GM12878 (cell line): ENCODE results near the gene MPST. TPM values are rescaled to one million over a fixed set of nuclear protein-coding genes. Genes with fewer than 3 reads are reported as not detected.

Experiments used
- BCLAF1 ChIP-seq: fragments of 450-650 bp; IDR thresholded peaks from 2 replicates; pipeline ENCODE4 v1.6.1; 2017; ENCODE audit warnings: antibody characterized with exemption, mild to moderate bottlenecking, moderate library complexity
- BRCA1 ChIP-seq: IDR thresholded peaks from 2 replicates; pipeline ENCODE4 v1.6.1; 2011; ENCODE audit warnings: low read depth, low read length, improper control_type of control experiment
- CHD1 ChIP-seq: IDR thresholded peaks from 2 replicates; pipeline ENCODE4 v1.6.1; 2012; ENCODE audit warnings: low read depth, low read length, improper control_type of control experiment
- CTCF ChIP-seq, 3 experiments: IDR thresholded peaks in 2 of 3; conservative IDR thresholded peaks in 1 of 3; 2 replicates each; pipeline ENCODE4 v1.5.1; 2011; ENCODE audit warnings: low read depth in 3 of 3, low read length in 3 of 3, mild to moderate bottlenecking in 3 of 3, control low read depth in 2 of 3, moderate library complexity in 2 of 3, inconsistent platforms in 1 of 3, mixed read lengths in 1 of 3; ENCODE audit not compliant: control insufficient read depth in 2 of 3, insufficient read depth in 1 of 3; ENCODE audit errors: extremely low read depth in 1 of 3
- DPF2 ChIP-seq: fragments of 450-650 bp; IDR thresholded peaks from 2 replicates; pipeline ENCODE4 v1.6.1; 2017; ENCODE audit warnings: mild to moderate bottlenecking
- EP300 ChIP-seq, 2 experiments: fragments of 150-350 bp in 1 of 2; IDR thresholded peaks; 2 replicates each; pipeline ENCODE4 v1.6.1; 2011 to 2012; ENCODE audit warnings: low read depth in 2 of 2, low read length in 2 of 2, borderline replicate concordance in 1 of 2, improper control_type of control experiment in 1 of 2, inconsistent platforms in 1 of 2; ENCODE audit not compliant: control insufficient read depth in 1 of 2
- JUNB ChIP-seq: IDR thresholded peaks from 2 replicates; pipeline ENCODE4 v1.6.1; 2016; ENCODE audit warnings: antibody characterized with exemption, mild to moderate bottlenecking
- NR2C1 ChIP-seq: fragments of 450-650 bp; IDR thresholded peaks from 2 replicates; pipeline ENCODE4 v1.6.1; 2017; ENCODE audit warnings: antibody characterized with exemption, mild to moderate bottlenecking, moderate library complexity
- NR2F1 ChIP-seq: fragments of 450-650 bp; conservative IDR thresholded peaks from 2 replicates; pipeline ENCODE4 v1.6.1; 2017; ENCODE audit warnings: mild to moderate bottlenecking
- PBX3 ChIP-seq: IDR thresholded peaks from 2 replicates; pipeline ENCODE4 v1.6.1; 2011; ENCODE audit warnings: mild to moderate bottlenecking, low read depth, low read length, moderate library complexity; ENCODE audit not compliant: insufficient replicate concordance
- RELB ChIP-seq: fragments of 450-650 bp; IDR thresholded peaks from 2 replicates; pipeline ENCODE4 v1.6.1; 2017; ENCODE audit warnings: low read depth, mild to moderate bottlenecking, moderate library complexity
- TARDBP ChIP-seq: IDR thresholded peaks from 2 replicates; pipeline ENCODE4 v1.6.1; 2016; ENCODE audit warnings: borderline replicate concordance
- TCF7 ChIP-seq: IDR thresholded peaks from 2 replicates; pipeline ENCODE4 v1.6.1; 2014; ENCODE audit warnings: antibody characterized with exemption, borderline replicate concordance
- polyA plus RNA-seq, 11 experiments: library from polyadenylated mRNA; depleted of rRNA in 4 of 11; unstranded in 6 of 11; stranded (reverse) in 5 of 11; fragments of >200 nt; fragmentation: Nextera tagmentation in 4 of 11; fragmentation: Illumina TruSeq in 1 of 11; extraction: Ambion mirVana in 4 of 11; extraction: Trizol in 1 of 11; gene quantifications; 1 replicate in 1 of 11; 2 replicates in 10 of 11; pipeline versions ENCODE4 v1.2.1 to v1.2.3, GENCODE V29; 2011 to 2016; ENCODE audit warnings: inconsistent platforms in 2 of 11, missing spikeins in 2 of 11, low read depth in 1 of 11
- total RNA-seq, 4 experiments: library from RNA; depleted of rRNA in 3 of 4; stranded (reverse); fragments of >200 nt in 3 of 4; fragmentation: Illumina TruSeq in 1 of 4; extraction: Trizol in 1 of 4; gene quantifications; 2 replicates each; pipeline versions ENCODE4 v1.2.1 to v1.2.3, GENCODE V29; 2013 to 2021
- TF ChIP-seq, protein P1 (sequence below): fragments of 450-650 bp; IDR thresholded peaks from 2 replicates; pipeline ENCODE4 v1.6.1; 2017; ENCODE audit warnings: mild to moderate bottlenecking, moderate library complexity

MPST gene
- total and polyA plus RNA-seq, 10 of the 15 experiments (the other 5 are each of a cell fraction or from before 2014, with no cell fraction given): 0.95 to 88.7 (median 38.5) TPM

- TF ChIP-seq, protein P1, sequence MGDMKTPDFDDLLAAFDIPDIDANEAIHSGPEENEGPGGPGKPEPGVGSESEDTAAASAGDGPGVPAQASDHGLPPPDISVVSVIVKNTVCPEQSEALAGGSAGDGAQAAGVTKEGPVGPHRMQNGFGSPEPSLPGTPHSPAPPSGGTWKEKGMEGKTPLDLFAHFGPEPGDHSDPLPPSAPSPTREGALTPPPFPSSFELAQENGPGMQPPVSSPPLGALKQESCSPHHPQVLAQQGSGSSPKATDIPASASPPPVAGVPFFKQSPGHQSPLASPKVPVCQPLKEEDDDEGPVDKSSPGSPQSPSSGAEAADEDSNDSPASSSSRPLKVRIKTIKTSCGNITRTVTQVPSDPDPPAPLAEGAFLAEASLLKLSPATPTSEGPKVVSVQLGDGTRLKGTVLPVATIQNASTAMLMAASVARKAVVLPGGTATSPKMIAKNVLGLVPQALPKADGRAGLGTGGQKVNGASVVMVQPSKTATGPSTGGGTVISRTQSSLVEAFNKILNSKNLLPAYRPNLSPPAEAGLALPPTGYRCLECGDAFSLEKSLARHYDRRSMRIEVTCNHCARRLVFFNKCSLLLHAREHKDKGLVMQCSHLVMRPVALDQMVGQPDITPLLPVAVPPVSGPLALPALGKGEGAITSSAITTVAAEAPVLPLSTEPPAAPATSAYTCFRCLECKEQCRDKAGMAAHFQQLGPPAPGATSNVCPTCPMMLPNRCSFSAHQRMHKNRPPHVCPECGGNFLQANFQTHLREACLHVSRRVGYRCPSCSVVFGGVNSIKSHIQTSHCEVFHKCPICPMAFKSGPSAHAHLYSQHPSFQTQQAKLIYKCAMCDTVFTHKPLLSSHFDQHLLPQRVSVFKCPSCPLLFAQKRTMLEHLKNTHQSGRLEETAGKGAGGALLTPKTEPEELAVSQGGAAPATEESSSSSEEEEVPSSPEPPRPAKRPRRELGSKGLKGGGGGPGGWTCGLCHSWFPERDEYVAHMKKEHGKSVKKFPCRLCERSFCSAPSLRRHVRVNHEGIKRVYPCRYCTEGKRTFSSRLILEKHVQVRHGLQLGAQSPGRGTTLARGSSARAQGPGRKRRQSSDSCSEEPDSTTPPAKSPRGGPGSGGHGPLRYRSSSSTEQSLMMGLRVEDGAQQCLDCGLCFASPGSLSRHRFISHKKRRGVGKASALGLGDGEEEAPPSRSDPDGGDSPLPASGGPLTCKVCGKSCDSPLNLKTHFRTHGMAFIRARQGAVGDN: 0 out of 2 replicates have a peak, but pooled peaks have one; percentile 41
- TF ChIP-seq PBX3 (no peak), DPF2 (peak; percentile 66; the same call in 1 of the 2 replicates), RELB (no peak), BCLAF1 (peak; percentile 99), EP300 (IDR thresholded peaks at IDR 0.05; ENCODE audit: borderline replicate concordance in 1 of 2, control insufficient read depth in 1 of 2, low read depth in 2 of 2, low read length in 2 of 2) (no peak), TARDBP (no peak), CTCF (IDR thresholded peaks at IDR 0.05 in 2 of 3, conservative IDR thresholded peaks at IDR 0.05 in 1 of 3; ENCODE audit: control insufficient read depth in 2 of 3, extremely low read depth in 1 of 3, insufficient read depth in 1 of 3, low read depth in 3 of 3, low read length in 3 of 3) (no peak; a peak in 1 of 6 replicates), NR2C1 (peak; percentile 47), TCF7 (no peak), JUNB (no peak), CHD1 (peak; percentile 96), NR2F1 (peak; percentile 56; the same call in 1 of the 2 replicates), BRCA1 (no peak)
Measured at GRCh38 chr22:37019309-37020191, at the start of gene MPST, which contains the start of gene TST (continued).
